HG02759 (cell line): ENCODE measurements around the gene ADARB1.

ENCODE experiments used
- ATAC-seq: cut with Tn5 transposase; IDR thresholded peaks from one replicate; pipeline ENCODE4 v1.9.1; 2021; ENCODE audit warnings: mild to moderate bottlenecking, moderate library complexity; ENCODE audit not compliant: unreplicated experiment

The ADARB1 gene

GRCh38 chr21:45246386-45247320, 172.3 kb downstream of the ADARB1 start:
- ATAC-seq = no peak

- ATAC-seq = no peak
These were observed 174.0 kb downstream of the ADARB1 start for GRCh38 chr21:45248301-45248892.

GRCh38 chr21:45248893-45249381, 174.6 kb downstream of the ADARB1 start:
- no peak for ATAC-seq

GRCh38 chr21:45249626-45250025, 175.2 kb downstream of the ADARB1 start:
- ATAC-seq = no peak

GRCh38 chr21:45250272-45250671, 175.9 kb downstream of the ADARB1 start:
- ATAC-seq = no peak

GRCh38 chr21:45250914-45251634, 176.7 kb downstream of the ADARB1 start:
- ATAC-seq = no peak

GRCh38 chr21:45251635-45252447, 177.5 kb downstream of the ADARB1 start:
- no peak for ATAC-seq

GRCh38 chr21:45252448-45252925, 178.1 kb downstream of the ADARB1 start:
- no peak for ATAC-seq

GRCh38 chr21:45253180-45253579, 178.8 kb downstream of the ADARB1 start:
- no peak for ATAC-seq

- ATAC-seq = no peak
These were observed 179.5 kb downstream of the ADARB1 start for GRCh38 chr21:45253633-45254459.

- no peak for ATAC-seq
These were observed 180.1 kb downstream of the ADARB1 start for GRCh38 chr21:45254460-45254930.

GRCh38 chr21:45255381-45256020, 181.1 kb downstream of the ADARB1 start:
- no peak for ATAC-seq

- no peak for ATAC-seq
These were observed 181.9 kb downstream of the ADARB1 start for GRCh38 chr21:45256021-45256911.

- ATAC-seq = no peak
These were observed 182.7 kb downstream of the ADARB1 start for GRCh38 chr21:45256912-45257672.

- no peak for ATAC-seq
These were observed 183.4 kb downstream of the ADARB1 start for GRCh38 chr21:45257673-45258341.

- no peak for ATAC-seq
These were observed 184.1 kb downstream of the ADARB1 start for GRCh38 chr21:45258466-45258865.
